GM18499 (cell line): Measurements from ENCODE around the gene ARHGDIA.

Experiments
- ATAC-seq: cut with Tn5 transposase; IDR thresholded peaks from one replicate; pipeline ENCODE4 v1.9.1; 2021; ENCODE audit warnings: moderate number of reproducible peaks; ENCODE audit not compliant: insufficient read depth, unreplicated experiment

The ARHGDIA gene

GRCh38 chr17:81906476-81907218 lies 35.5 kb upstream of the ARHGDIA start:
- no peak for ATAC-seq

- ATAC-seq: no peak
Measured at GRCh38 chr17:81905993-81906392, 34.9 kb upstream of the ARHGDIA start.

GRCh38 chr17:81905424-81905875 lies 34.3 kb upstream of the ARHGDIA start:
- no peak for ATAC-seq

GRCh38 chr17:81904600-81905423 lies 33.7 kb upstream of the ARHGDIA start:
- no peak for ATAC-seq

- no peak for ATAC-seq
Measured at GRCh38 chr17:81903896-81904599, 32.9 kb upstream of the ARHGDIA start.

- ATAC-seq: no peak
Measured at GRCh38 chr17:81903415-81903831, 32.3 kb upstream of the ARHGDIA start.

- ATAC-seq: no peak
Measured at GRCh38 chr17:81902653-81903414, 31.7 kb upstream of the ARHGDIA start.

- ATAC-seq: no peak
Measured at GRCh38 chr17:81902023-81902652, 31.0 kb upstream of the ARHGDIA start, which contains the start of gene NPB. TSS of gene NPB (plus strand) at chr17:81902238. CDS start at chr17:81902278, 40 bp downstream.

- no peak for ATAC-seq
Measured at GRCh38 chr17:81901167-81902022, 30.3 kb upstream of the ARHGDIA start.

- ATAC-seq: no peak
Measured at GRCh38 chr17:81900181-81900820, 29.2 kb upstream of the ARHGDIA start.

- no peak for ATAC-seq
Measured at GRCh38 chr17:81899514-81900166, 28.5 kb upstream of the ARHGDIA start.

- ATAC-seq: no peak
Measured at GRCh38 chr17:81898885-81899284, 27.7 kb upstream of the ARHGDIA start.

- ATAC-seq: no peak
Measured at GRCh38 chr17:81898029-81898866, 27.1 kb upstream of the ARHGDIA start.

- no peak for ATAC-seq
Measured at GRCh38 chr17:81895400-81895799, 24.3 kb upstream of the ARHGDIA start.

- ATAC-seq: peak; percentile 19
Measured at GRCh38 chr17:81891303-81891552, 20.1 kb upstream of the ARHGDIA start.

- ATAC-seq: no peak
Measured at GRCh38 chr17:81890447-81891302, 19.5 kb upstream of the ARHGDIA start.
